VCaP (cell line): ENCODE measurements around the gene SLC25A20.

Experiments
- H3K27ac ChIP-seq: fragments of 450-650 bp; 2 replicates; pipeline ENCODE4 v1.5.1; 2017
- CTCF ChIP-seq: fragments of 450-650 bp; conservative IDR thresholded peaks from 2 replicates; pipeline ENCODE4 v1.5.1; 2017; ENCODE audit warnings: mild to moderate bottlenecking, moderate library complexity

The SLC25A20 gene

GRCh38 chr3:48826451-48826850 is 72.2 kb downstream of the SLC25A20 start:
- H3K27ac ChIP-seq: no peak overlapping the region
- TF ChIP-seq CTCF: no peak

GRCh38 chr3:48820612-48821324 is 77.9 kb downstream of the SLC25A20 start:
- TF ChIP-seq CTCF: no peak
- no peak overlapping the region for H3K27ac ChIP-seq

- no peak overlapping the region for H3K27ac ChIP-seq
- no peak for TF ChIP-seq CTCF
These were observed 79.2 kb downstream of the SLC25A20 start for GRCh38 chr3:48819234-48820221.

- no peak for TF ChIP-seq CTCF
- H3K27ac ChIP-seq: peak overlapping the region; percentile 72
These were observed 87.2 kb downstream of the SLC25A20 start for GRCh38 chr3:48811524-48811923.
